ENCODE measurements around the gene IPO4.

DNA sequence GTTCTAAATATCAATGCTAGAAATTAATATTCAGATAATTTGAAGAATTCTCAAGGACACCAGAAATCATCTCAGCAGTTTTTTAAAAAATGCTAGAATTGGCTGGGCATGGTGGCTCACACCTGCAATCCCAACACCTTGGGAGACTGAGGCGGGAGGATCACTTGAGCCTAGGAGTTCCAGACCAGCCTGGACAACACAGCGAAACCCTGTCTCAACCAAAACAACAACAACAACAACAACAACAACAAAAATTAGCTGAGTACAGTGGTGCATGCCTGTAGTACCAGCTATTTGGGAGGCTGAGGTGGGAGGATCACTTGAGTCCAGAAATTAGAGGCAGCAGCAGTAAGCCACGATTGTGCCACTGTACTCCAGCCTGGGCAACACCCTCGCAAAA, 30.5 kb upstream of the IPO4 start:
- TF ChIP-seq, protein P1, sequence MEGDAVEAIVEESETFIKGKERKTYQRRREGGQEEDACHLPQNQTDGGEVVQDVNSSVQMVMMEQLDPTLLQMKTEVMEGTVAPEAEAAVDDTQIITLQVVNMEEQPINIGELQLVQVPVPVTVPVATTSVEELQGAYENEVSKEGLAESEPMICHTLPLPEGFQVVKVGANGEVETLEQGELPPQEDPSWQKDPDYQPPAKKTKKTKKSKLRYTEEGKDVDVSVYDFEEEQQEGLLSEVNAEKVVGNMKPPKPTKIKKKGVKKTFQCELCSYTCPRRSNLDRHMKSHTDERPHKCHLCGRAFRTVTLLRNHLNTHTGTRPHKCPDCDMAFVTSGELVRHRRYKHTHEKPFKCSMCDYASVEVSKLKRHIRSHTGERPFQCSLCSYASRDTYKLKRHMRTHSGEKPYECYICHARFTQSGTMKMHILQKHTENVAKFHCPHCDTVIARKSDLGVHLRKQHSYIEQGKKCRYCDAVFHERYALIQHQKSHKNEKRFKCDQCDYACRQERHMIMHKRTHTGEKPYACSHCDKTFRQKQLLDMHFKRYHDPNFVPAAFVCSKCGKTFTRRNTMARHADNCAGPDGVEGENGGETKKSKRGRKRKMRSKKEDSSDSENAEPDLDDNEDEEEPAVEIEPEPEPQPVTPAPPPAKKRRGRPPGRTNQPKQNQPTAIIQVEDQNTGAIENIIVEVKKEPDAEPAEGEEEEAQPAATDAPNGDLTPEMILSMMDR (IDR thresholded peaks at IDR 0.05): no peak
- TF ChIP-seq POLR2A (IDR thresholded peaks at IDR 0.05): no peak
